HepG2 (cell line): ENCODE measurements around the gene OGG1. TPM values are rescaled to one million over a fixed set of nuclear protein-coding genes. Genes with fewer than 3 reads are reported as not detected.

Experiments used
- ATAC-seq: fragments of 200-7000 bp; cut with Tn5 transposase; 3 replicates; pipeline ENCODE4 v1.9.1; 2020; ENCODE audit warnings: mild to moderate bottlenecking, moderate library complexity
- BruUV-seq: library from RNA; stranded (reverse); fragments of 400-500 nt; replicated peaks from 2 replicates; lab custom pipeline; 2021; lab: Mats Ljungman, UMichigan
- CTCF ChIA-PET: fragments of 300-600 bp; formaldehyde crosslinking; extraction: SDS; loops from one replicate; lab custom pipeline; 2021; ENCODE audit warnings: low total read pairs, inconsistent platforms, low intra/inter-chr PET ratio; lab: Yijun Ruan, JAX
- POLR2A ChIA-PET: fragments of 350-600 bp; sonication (Branson Sonifier 250); formaldehyde crosslinking; loops from one replicate; lab custom pipeline; 2020; ENCODE audit warnings: antibody characterized with exemption, inconsistent platforms; lab: Yijun Ruan, JAX
- DNase-seq: peaks from one replicate; pipeline ENCODE4 v3.0.0-alpha.2; 2015; ENCODE audit warnings: low spot score
- FAIRE-seq: peaks from 3 replicates; lab custom pipeline; 2011; peaks lifted over from hg19 to GRCh38; lab: Jason Lieb, UNC
- H2AFZ ChIP-seq: one replicate; pipeline ENCODE4 v1.6.1; 2011; ENCODE audit warnings: low read length, inconsistent platforms
- H3K27ac ChIP-seq: fragments of 300-600 bp; 3 replicates; pipeline ENCODE4 v1.8.0; 2011; ENCODE audit warnings: mixed run types, mild to moderate bottlenecking, mixed read lengths, low read length, inconsistent platforms; ENCODE audit not compliant: insufficient read depth; ENCODE audit errors: extremely low read length
- H3K27me3 ChIP-seq, 2 experiments: fragments of 200-600 bp in 1 of 2; 2 replicates in 1 of 2; 3 replicates in 1 of 2; pipeline versions ENCODE4 v1.6.0 to v1.8.0; 2011; ENCODE audit warnings: low read length in 2 of 2, mild to moderate bottlenecking in 2 of 2, moderate library complexity in 2 of 2, inconsistent platforms in 1 of 2; ENCODE audit not compliant: insufficient read depth in 2 of 2, control insufficient read depth in 1 of 2
- H3K36me3 ChIP-seq, 2 experiments: fragments of 200-600 bp in 1 of 2; replicated peaks in 1 of 2; 2 replicates in 1 of 2; 3 replicates in 1 of 2; pipeline versions ENCODE4 v1.5.1 to v1.8.0; 2011; ENCODE audit warnings: low read length in 2 of 2, inconsistent platforms in 1 of 2; ENCODE audit not compliant: insufficient read depth in 2 of 2, control insufficient read depth in 1 of 2
- H3K4me1 ChIP-seq: 2 replicates; pipeline ENCODE4 v1.5.1; 2012; ENCODE audit warnings: low read length, inconsistent platforms; ENCODE audit not compliant: insufficient read depth
- H3K4me2 ChIP-seq: 2 replicates; pipeline ENCODE4 v1.6.0; 2011; ENCODE audit warnings: low read depth, low read length, inconsistent platforms
- H3K4me3 ChIP-seq, 3 experiments: fragments of 200-600 bp in 1 of 3; sonication (generic), shearing (Covaris generic) in 1 of 3; replicated peaks in 1 of 3; 2 replicates each; pipeline ENCODE4 v1.5.1; 2011 to 2016; ENCODE audit warnings: low read length in 3 of 3, inconsistent platforms in 2 of 3, low read depth in 2 of 3, mild to moderate bottlenecking in 2 of 3, control low read depth in 1 of 3, mixed read lengths in 1 of 3; ENCODE audit not compliant: insufficient read depth in 1 of 3
- H3K79me2 ChIP-seq: one replicate; pipeline ENCODE4 v1.6.1; 2011; ENCODE audit warnings: low read length, inconsistent platforms; ENCODE audit not compliant: insufficient read depth
- H3K9ac ChIP-seq: 2 replicates; pipeline ENCODE4 v1.6.0; 2011; ENCODE audit warnings: mild to moderate bottlenecking, low read depth, low read length, inconsistent platforms; ENCODE audit not compliant: insufficient read depth
- H3K9me3 ChIP-seq: 2 replicates; pipeline ENCODE4 v1.5.1; 2012; ENCODE audit warnings: mild to moderate bottlenecking, low read length
- H4K20me1 ChIP-seq: 2 replicates; pipeline ENCODE4 v1.6.0; 2011; ENCODE audit warnings: inconsistent platforms, mild to moderate bottlenecking, low read length, moderate library complexity; ENCODE audit not compliant: insufficient read depth
- ATF1 ChIP-seq: IDR thresholded peaks from 2 replicates; pipeline ENCODE4 v1.6.1; 2016; ENCODE audit warnings: mild to moderate bottlenecking, control low read depth
- MBNL3 ChIP-seq: fragments of 250-450 bp; sonication (Bioruptor Pico); conservative IDR thresholded peaks from 2 replicates; pipeline ENCODE4 v1.8.0; 2022; ENCODE audit warnings: mild to moderate bottlenecking, inconsistent platforms
- MXD4 ChIP-seq: IDR thresholded peaks from 2 replicates; pipeline ENCODE4 v1.6.1; 2016; ENCODE audit warnings: mild to moderate bottlenecking, missing biosample characterization, missing genetic modification reagents
- NFKBIZ ChIP-seq: IDR thresholded peaks from 2 replicates; pipeline ENCODE4 v1.6.1; 2018; ENCODE audit warnings: missing genetic modification reagents, missing compliant biosample characterization
- PAX8 ChIP-seq: sonication (generic); formaldehyde crosslinking; IDR thresholded peaks from 2 replicates; pipeline ENCODE4 v1.8.0; 2022; ENCODE audit warnings: mild to moderate bottlenecking, missing genetic modification reagents, borderline replicate concordance
- SALL2 ChIP-seq: sonication (generic); formaldehyde crosslinking; IDR thresholded peaks from 2 replicates; pipeline ENCODE4 v1.8.1; 2023; ENCODE audit warnings: mild to moderate bottlenecking, missing genetic modification reagents, inconsistent platforms
- SMARCE1 ChIP-seq: fragments of 450-650 bp; IDR thresholded peaks from 2 replicates; pipeline ENCODE4 v1.6.1; 2017; ENCODE audit warnings: borderline replicate concordance
- YEATS4 ChIP-seq: sonication (generic); formaldehyde crosslinking; IDR thresholded peaks from 2 replicates; pipeline ENCODE4 v1.4.0; 2020; ENCODE audit warnings: missing genetic modification reagents, borderline replicate concordance
- ZNF274 ChIP-seq: sonication (generic); formaldehyde crosslinking; IDR thresholded peaks from 2 replicates; pipeline ENCODE4 v1.5.1; 2020; ENCODE audit warnings: mild to moderate bottlenecking, missing genetic modification reagents
- ZNF337 ChIP-seq: sonication (generic); formaldehyde crosslinking; IDR thresholded peaks from 2 replicates; pipeline ENCODE4 v1.5.1; 2020; ENCODE audit warnings: missing genetic modification reagents, low read depth, mild to moderate bottlenecking, borderline replicate concordance
- ZNF678 ChIP-seq: sonication (generic); formaldehyde crosslinking; IDR thresholded peaks from 2 replicates; pipeline ENCODE4 v1.4.0; 2020; ENCODE audit warnings: mild to moderate bottlenecking, missing genetic modification reagents
- ZSCAN30 ChIP-seq: sonication (generic); formaldehyde crosslinking; IDR thresholded peaks from 2 replicates; pipeline ENCODE4 v1.5.0; 2020; ENCODE audit warnings: mild to moderate bottlenecking, missing genetic modification reagents
- WGBS: methylation state at CpG from one replicate; pipeline ENCODE4 v1.1.6; 2017; ENCODE audit warnings: low lambda C conversion rate; 5-methylcytosine and 5-hydroxymethylcytosine counted together
- in situ Hi-C: cut with HindIII; loops from 2 replicates; pipeline ENCODE4 v1.10.0; 2017; ENCODE audit warnings: low pct_unique_long_range_greater_than_20kb; ENCODE audit not compliant: extremely low pct_ligation_motif_present
- intact Hi-C: fragments of 100-400 bp; cut with micrococcal nuclease; formaldehyde crosslinking; loops from one replicate; pipeline ENCODE4 v1.10.0; 2022; ENCODE audit not compliant: unreplicated experiment
- polyA plus RNA-seq, 8 experiments: library from polyadenylated mRNA; depleted of rRNA in 3 of 8; stranded (reverse) in 7 of 8; unstranded in 1 of 8; fragments of >200 nt; fragmentation: Illumina TruSeq in 4 of 8; extraction: Trizol in 4 of 8; gene quantifications; 2 replicates each; pipeline versions ENCODE4 v1.2.1 to v1.2.3, GENCODE V29; 2011 to 2016; ENCODE audit warnings: low read depth in 4 of 8, missing spikeins in 1 of 8, mixed read lengths in 1 of 8; ENCODE audit not compliant: insufficient read depth in 1 of 8
- total RNA-seq, 5 experiments: library from RNA; depleted of rRNA; stranded (reverse); fragments of >200 nt; fragmentation: Illumina TruSeq; extraction: Trizol; gene quantifications; 2 replicates each; pipeline ENCODE4 v1.2.3, GENCODE V29; 2016; ENCODE audit warnings: low read depth in 1 of 5
- TF ChIP-seq, protein P1 (sequence below): IDR thresholded peaks from 2 replicates; pipeline ENCODE4 v1.6.1; 2016
- TF ChIP-seq, protein P2 (sequence below): sonication (generic); formaldehyde crosslinking; IDR thresholded peaks from 2 replicates; pipeline ENCODE4 v1.4.0; 2020; ENCODE audit warnings: low read depth, mild to moderate bottlenecking, missing genetic modification reagents

The OGG1 gene
- total and polyA plus RNA-seq, 2 of the 13 experiments (the other 11 are each of a cell fraction or from before 2014, with no cell fraction given), result 28.7 to 33.2 TPM

DNA sequence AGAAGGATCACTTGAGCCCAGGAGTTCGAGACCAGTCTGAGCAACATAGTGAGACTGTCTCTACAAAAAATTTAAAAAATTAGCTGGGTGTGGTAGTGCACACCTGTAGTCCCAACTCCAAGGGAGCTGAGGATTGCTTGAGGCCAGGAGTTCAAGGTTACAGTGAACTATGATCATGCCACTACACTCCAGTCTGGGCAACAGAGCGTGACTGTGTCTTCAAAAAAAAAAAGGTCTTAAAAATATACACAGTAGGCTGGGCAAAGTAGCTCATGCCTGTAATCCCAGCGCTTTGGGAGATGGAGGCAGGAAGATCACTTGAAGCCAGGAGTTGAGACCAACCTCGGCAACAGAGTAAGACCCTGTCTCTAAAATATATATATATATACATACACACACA lies 31.2 kb downstream of the OGG1 start:
- Histone ChIP-seq H3K27me3 (no peaks in the 10 kb centered on the region), H3K4me1 (peaks cover 16% of the 10 kb centered on the region), H3K36me3 (peaks cover 16 to 36% of the 10 kb centered on the region in 2 experiments), H2AFZ (no peak overlapping the region), H3K4me2 (no peak overlapping the region), H3K27ac (no peak overlapping the region), H3K9me3 (no peaks in the 10 kb centered on the region), H3K79me2 (no peaks in the 10 kb centered on the region), H4K20me1 (no peaks in the 10 kb centered on the region), H3K9ac (no peak overlapping the region), H3K4me3 (no peak overlapping the region)
- 100% methylated on average over 4 of the region's 4 CpGs for WGBS
- intact Hi-C loops (no loop called here), in situ Hi-C loops (no loop called here)
- DNase-seq, result no peak
- CTCF ChIA-PET, result no interaction called here
- no peak for FAIRE-seq
- BruUV-seq, result no TSS peak
- ATAC-seq, result no peak
- TF ChIP-seq SMARCE1 (no peak), MBNL3 (CRISPR knock-in tag) (no peak), NFKBIZ (no peak), SALL2 (CRISPR knock-in tag) (no peak), PAX8 (no peak), ZNF337 (no peak), YEATS4 (CRISPR knock-in tag) (no peak), MXD4 (CRISPR knock-in tag) (no peak), ATF1 (CRISPR knock-in tag) (no peak), ZSCAN30 (no peak), ZNF274 (CRISPR knock-in tag) (no peak), ZNF678 (no peak)
- TF ChIP-seq, protein P1, sequence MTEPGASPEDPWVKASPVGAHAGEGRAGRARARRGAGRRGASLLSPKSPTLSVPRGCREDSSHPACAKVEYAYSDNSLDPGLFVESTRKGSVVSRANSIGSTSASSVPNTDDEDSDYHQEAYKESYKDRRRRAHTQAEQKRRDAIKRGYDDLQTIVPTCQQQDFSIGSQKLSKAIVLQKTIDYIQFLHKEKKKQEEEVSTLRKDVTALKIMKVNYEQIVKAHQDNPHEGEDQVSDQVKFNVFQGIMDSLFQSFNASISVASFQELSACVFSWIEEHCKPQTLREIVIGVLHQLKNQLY (CRISPR knock-in tag), result no peak
- TF ChIP-seq, protein P2, sequence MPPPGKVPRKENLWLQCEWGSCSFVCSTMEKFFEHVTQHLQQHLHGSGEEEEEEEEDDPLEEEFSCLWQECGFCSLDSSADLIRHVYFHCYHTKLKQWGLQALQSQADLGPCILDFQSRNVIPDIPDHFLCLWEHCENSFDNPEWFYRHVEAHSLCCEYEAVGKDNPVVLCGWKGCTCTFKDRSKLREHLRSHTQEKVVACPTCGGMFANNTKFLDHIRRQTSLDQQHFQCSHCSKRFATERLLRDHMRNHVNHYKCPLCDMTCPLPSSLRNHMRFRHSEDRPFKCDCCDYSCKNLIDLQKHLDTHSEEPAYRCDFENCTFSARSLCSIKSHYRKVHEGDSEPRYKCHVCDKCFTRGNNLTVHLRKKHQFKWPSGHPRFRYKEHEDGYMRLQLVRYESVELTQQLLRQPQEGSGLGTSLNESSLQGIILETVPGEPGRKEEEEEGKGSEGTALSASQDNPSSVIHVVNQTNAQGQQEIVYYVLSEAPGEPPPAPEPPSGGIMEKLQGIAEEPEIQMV (CRISPR knock-in tag), result no peak
- POLR2A ChIA-PET, result interaction anchor here (2.5 kb wide), 1 partner anchor 12 kb away, joined by 15 read pairs; the partner anchor contains the start of genes ARPC4 and TADA3
